ENCODE measurements around the gene PTGDS.
A peak's percentile ranks its signal among the peaks of the same experiment; 100 is the strongest.

Gene PTGDS

DNA sequence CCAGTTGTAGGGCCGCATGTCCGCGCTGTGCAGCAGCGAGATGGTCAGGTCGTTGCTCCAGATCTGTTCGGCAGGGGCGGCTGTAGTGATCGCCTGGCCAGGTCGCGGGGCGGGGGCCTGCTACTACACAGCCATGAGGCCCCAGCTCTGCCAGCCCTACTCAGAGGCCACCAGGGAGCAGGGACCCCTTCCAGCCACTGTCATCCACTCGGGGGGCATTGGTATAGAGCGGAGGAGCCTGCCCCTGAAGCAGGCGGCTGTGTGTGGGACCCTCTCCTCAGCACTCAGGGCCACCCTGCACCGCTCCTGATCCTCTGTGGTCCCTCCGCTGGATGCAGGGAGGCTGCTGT lies 34.4 kb upstream of the PTGDS start:
- Mint-ChIP-seq H3K9me3 (no peaks in the 10 kb centered on the region), H3K4me1 (peaks cover 17% of the 10 kb centered on the region), H3K27me3 (no peaks in the 10 kb centered on the region), H3K36me3 (peaks cover 22% of the 10 kb centered on the region), H3K4me3 (peak overlapping the region; percentile 82), H3K27ac (no peak overlapping the region)
- no peak for DNase-seq
- CTCF ChIA-PET = no interaction called here

GRCh38 chr9:136943291-136944211 lies 33.8 kb upstream of the PTGDS start:
- H3K36me3 Mint-ChIP-seq = peaks cover 21% of the 10 kb centered on the region

GRCh38 chr9:136944212-136944518 lies 33.1 kb upstream of the PTGDS start:
- peaks cover 16% of the 10 kb centered on the region for H3K36me3 Mint-ChIP-seq
- peak overlapping the region; percentile 82 for H3K4me3 Mint-ChIP-seq
- peak overlapping the region; percentile 85 for H3K27ac Mint-ChIP-seq

More at GRCh38 chr9:136943291-136944211, 33.8 kb upstream of the PTGDS start:
- peak; percentile 63 for DNase-seq
- no peaks in the 10 kb centered on the region for H3K27me3 Mint-ChIP-seq
- peak overlapping the region; percentile 85 for H3K27ac Mint-ChIP-seq
- peaks cover 21% of the 10 kb centered on the region for H3K4me1 Mint-ChIP-seq
- CTCF ChIA-PET = interaction anchor here (0.9 to 1.2 kb wide), 3 partner anchors 86 to 99 kb away, joined by 3 read pairs; no protein-coding TSS in a partner anchor
- peak overlapping the region; percentile 82 for H3K4me3 Mint-ChIP-seq
- H3K9me3 Mint-ChIP-seq = no peaks in the 10 kb centered on the region

DNA sequence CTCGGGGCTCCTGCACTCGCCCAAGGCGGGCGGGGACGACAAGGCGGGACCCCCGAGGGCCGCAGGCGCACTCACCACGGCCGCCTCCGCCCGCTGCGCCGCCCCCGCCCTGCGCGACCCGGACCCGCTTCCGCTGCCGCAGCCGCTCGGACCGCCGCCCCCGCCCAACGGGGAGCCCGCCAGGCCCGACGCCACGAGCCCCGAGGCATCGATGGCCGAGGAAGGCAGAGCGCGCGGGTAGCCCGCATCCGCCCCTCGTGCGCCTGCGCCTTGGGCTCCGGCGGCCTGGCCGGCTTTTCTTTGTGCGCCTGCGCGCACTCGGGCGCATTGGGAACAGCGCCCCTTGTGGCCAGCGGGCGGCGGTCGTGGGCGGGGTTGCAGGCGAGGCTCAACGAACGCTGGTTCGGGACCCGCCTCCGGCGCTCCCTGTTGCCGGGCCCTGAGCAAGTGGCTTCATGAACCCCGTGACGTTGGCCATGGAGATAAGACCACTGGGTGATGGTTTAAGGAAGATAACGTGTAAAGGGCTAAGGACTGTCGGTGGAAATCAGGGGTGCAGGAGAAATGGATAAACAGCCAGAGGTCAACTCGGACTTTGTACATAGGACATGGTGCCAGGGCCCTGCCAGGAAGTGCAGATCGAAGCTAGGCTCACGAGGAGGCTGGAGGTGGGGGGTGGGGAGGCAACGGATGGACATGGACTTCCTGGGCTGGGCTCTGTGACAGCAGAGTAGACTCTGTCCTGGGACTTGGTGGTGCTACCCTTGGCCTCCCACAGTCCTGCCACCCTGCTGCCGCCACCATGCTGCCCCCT lies 32.6 kb upstream of the PTGDS start, which contains the start of the genes C8G and FBXW5:
C8G (plus strand) TSS at position 725 of the 814 bp plus-strand sequence; CDS start at position 803, 78 bp downstream.
FBXW5 (minus strand) TSS at position 220 of the 814 bp plus-strand sequence. CDS start 655 bp downstream, outside the sequence.
- Mint-ChIP-seq H3K9me3 (no peaks in the 10 kb centered on the region), H3K27me3 (no peaks in the 10 kb centered on the region), H3K4me1 (peaks cover 26% of the 10 kb centered on the region), H3K4me3 (peak within 1 kb of the TSS; percentile 82), H3K36me3 (peaks cover 10% of the 10 kb centered on the region), H3K27ac (peak within 1 kb of the TSS; percentile 90)
- CTCF ChIA-PET = interaction anchor here (0.9 to 1.2 kb wide), 4 partner anchors 85 to 100 kb away, joined by 3 to 5 read pairs (median 3); no protein-coding TSS in a partner anchor
- peak; percentile 94 for DNase-seq

More at GRCh38 chr9:136944212-136944518, 33.1 kb upstream of the PTGDS start:
- Mint-ChIP-seq H3K9me3 (no peaks in the 10 kb centered on the region), H3K27me3 (no peaks in the 10 kb centered on the region), H3K4me1 (peaks cover 24% of the 10 kb centered on the region)
- DNase-seq = no peak
- CTCF ChIA-PET = interaction anchor here (0.9 to 1.2 kb wide), 3 partner anchors 85 to 100 kb away, joined by 3 read pairs; no protein-coding TSS in a partner anchor

GRCh38 chr9:136945333-136946227 lies 31.7 kb upstream of the PTGDS start:
- H3K27ac Mint-ChIP-seq = peak overlapping the region; percentile 90
- CTCF ChIA-PET = interaction anchor here (1.2 to 1.6 kb wide), 2 partner anchors 89 to 153 kb away, joined by 4 to 5 read pairs; no protein-coding TSS in a partner anchor
- H3K4me1 Mint-ChIP-seq = peaks cover 31% of the 10 kb centered on the region
- peak overlapping the region; percentile 59 for H3K4me3 Mint-ChIP-seq
- peaks cover 10% of the 10 kb centered on the region for H3K36me3 Mint-ChIP-seq
- H3K9me3 Mint-ChIP-seq = no peaks in the 10 kb centered on the region
- DNase-seq = no peak
- no peaks in the 10 kb centered on the region for H3K27me3 Mint-ChIP-seq

DNA sequence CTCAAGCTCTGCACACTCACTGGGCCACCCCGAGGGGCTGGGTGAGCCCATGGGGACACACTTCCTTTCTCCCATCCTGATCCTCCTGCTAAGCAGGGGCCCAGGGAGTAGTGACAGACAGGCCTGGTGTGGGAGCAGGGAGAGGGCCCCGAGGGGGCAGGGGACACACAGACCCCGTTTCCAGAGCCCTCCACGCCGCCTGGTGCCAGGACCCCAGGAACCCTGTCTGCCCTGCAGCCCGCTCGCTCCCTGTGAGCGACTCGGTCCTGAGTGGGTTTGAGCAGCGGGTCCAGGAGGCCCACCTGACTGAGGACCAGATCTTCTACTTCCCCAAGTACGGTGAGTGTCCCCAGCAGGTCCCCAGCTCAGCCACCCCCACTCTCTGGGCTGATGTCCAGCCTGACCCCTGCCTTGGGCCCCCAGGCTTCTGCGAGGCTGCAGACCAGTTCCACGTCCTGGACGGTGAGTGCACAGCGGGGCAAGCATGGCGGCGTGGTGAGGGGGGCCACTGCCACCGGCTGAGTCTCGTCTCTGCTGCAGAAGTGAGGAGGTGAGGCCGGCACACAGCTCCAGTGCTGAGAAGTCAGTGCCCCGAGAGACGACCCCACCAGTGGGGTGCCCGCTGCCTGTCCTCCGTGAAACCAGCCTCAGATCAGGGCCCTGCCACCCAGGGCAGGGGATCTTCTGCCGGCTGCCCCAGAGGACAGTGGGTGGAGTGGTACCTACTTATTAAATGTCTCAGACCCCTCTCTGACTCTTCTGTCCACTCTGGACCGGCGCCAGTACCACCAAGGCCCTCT lies 30.9 kb upstream of the PTGDS start:
- Mint-ChIP-seq H3K36me3 (peaks cover 5% of the 10 kb centered on the region), H3K9me3 (no peaks in the 10 kb centered on the region), H3K4me1 (peaks cover 32% of the 10 kb centered on the region), H3K4me3 (no peak overlapping the region), H3K27ac (no peak overlapping the region), H3K27me3 (no peaks in the 10 kb centered on the region)
- CTCF ChIA-PET = interaction anchor here (1.6 to 2.5 kb wide), 3 partner anchors 88 to 154 kb away, joined by 4 to 39 read pairs (median 6); partner anchors contain the start of gene AJM1
- no peak for DNase-seq

- Mint-ChIP-seq H3K27me3 (no peaks in the 10 kb centered on the region), H3K36me3 (no peaks in the 10 kb centered on the region), H3K4me1 (peaks cover 30% of the 10 kb centered on the region), H3K4me3 (no peak overlapping the region), H3K27ac (no peak overlapping the region), H3K9me3 (no peaks in the 10 kb centered on the region)
- DNase-seq = no peak
- CTCF ChIA-PET = interaction anchor here (1.1 to 2.5 kb wide), 12 partner anchors 28 to 161 kb away, joined by 3 to 39 read pairs (median 4); partner anchors contain the start of gene AJM1
Measured at GRCh38 chr9:136947028-136947891, 30.0 kb upstream of the PTGDS start.

DNA sequence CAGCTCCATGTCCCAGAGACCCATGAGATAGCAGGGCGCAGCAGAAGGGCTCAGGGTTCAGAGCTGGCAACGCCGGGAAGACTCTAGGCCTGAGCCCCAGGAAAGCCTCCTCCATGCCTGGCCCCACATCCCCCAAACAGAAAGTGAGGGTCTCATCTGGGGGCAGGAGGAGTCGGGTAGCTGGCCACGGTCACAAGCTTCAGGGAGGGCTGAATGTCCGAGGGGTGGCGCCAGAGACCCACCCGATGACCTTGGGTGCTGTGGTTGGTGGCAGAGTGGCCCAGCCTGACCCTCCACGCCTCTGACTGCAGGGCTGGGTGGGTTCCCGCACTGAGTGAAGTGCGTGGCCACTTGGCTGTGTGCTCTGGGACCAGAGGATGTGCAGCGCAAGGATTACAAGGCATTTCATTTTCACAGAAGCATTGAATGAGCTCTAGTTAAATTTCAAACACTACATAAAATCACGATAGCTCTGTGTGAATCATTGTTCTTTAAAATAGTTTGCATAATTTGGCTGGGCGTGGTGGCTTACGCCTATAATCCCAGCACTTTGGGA lies 29.3 kb upstream of the PTGDS start:
- H3K27me3 Mint-ChIP-seq = no peaks in the 10 kb centered on the region
- no peaks in the 10 kb centered on the region for H3K36me3 Mint-ChIP-seq
- CTCF ChIA-PET = interaction anchor here (0.7 to 2.5 kb wide), 13 partner anchors 27 to 162 kb away, joined by 3 to 39 read pairs (median 4); partner anchors contain the start of genes AJM1 and FUT7
- peaks cover 25% of the 10 kb centered on the region for H3K4me1 Mint-ChIP-seq
- no peaks in the 10 kb centered on the region for H3K9me3 Mint-ChIP-seq
- DNase-seq = no peak
- peak overlapping the region; percentile 84 for H3K4me3 Mint-ChIP-seq
- H3K27ac Mint-ChIP-seq = peak overlapping the region; percentile 45

GRCh38 chr9:136949239-136949816 lies 28.0 kb upstream of the PTGDS start:
- Mint-ChIP-seq H3K36me3 (no peaks in the 10 kb centered on the region), H3K27ac (peak overlapping the region; percentile 75), H3K4me1 (peaks cover 22% of the 10 kb centered on the region), H3K4me3 (peak overlapping the region; percentile 84), H3K27me3 (no peaks in the 10 kb centered on the region), H3K9me3 (no peaks in the 10 kb centered on the region)
- CTCF ChIA-PET = interaction anchor here (2.5 kb wide), 1 partner anchor 85 kb away, joined by 39 read pairs; no protein-coding TSS in a partner anchor
- DNase-seq = no peak

- peaks cover 5% of the 10 kb centered on the region for H3K27me3 Mint-ChIP-seq
Measured at GRCh38 chr9:136949817-136950655, 27.3 kb upstream of the PTGDS start.

More at GRCh38 chr9:136949817-136950655, 27.3 kb upstream of the PTGDS start:
- Mint-ChIP-seq H3K36me3 (no peaks in the 10 kb centered on the region), H3K4me3 (peak overlapping the region; percentile 84), H3K27ac (peak overlapping the region; percentile 85), H3K4me1 (peaks cover 18% of the 10 kb centered on the region), H3K9me3 (no peaks in the 10 kb centered on the region)
- peak; percentile 99 for DNase-seq
- CTCF ChIA-PET = interaction anchor here (1.1 kb wide), 1 partner anchor 19 kb away, joined by 3 read pairs; no protein-coding TSS in a partner anchor
